GM21528 (cell line): Measurements from ENCODE around the gene VCAN.

Experiments
- ATAC-seq: cut with Tn5 transposase; IDR thresholded peaks from one replicate; pipeline ENCODE4 v1.9.1; 2021; ENCODE audit warnings: mild to moderate bottlenecking, moderate library complexity; ENCODE audit not compliant: unreplicated experiment, low FRiP score

VCAN gene

DNA sequence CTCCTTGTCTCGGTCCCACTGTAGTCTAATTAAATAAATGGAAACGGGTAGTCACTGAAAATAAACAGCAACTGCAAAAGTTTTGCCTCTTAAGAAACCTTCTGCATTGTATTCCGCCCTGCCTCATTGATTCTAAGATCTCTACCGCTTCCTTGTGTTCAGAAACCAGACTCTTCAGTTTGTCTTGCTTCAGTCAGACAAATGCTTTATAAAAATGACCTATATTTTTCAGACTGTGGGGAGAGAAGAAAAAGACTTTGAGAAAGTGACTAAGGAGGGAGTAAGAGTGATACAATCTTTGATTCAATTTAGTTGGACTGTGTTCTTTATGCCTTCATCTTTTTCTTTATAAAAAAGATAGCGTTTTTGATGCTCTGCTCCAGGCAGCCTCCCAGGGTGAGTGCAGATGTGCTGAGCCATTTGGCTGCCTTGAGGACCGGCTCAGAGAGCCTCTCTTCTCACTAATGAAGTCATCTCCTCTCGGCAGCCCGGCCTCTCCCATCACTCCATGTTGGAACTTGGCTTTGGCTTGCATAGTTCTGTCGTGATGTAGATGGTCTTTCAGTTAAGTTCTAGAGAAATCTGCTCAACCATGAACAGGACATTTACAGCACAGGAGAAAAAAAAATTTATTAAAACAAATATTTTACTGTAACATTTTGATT lies 4.0 kb upstream of the VCAN start:
- no peak for ATAC-seq

DNA sequence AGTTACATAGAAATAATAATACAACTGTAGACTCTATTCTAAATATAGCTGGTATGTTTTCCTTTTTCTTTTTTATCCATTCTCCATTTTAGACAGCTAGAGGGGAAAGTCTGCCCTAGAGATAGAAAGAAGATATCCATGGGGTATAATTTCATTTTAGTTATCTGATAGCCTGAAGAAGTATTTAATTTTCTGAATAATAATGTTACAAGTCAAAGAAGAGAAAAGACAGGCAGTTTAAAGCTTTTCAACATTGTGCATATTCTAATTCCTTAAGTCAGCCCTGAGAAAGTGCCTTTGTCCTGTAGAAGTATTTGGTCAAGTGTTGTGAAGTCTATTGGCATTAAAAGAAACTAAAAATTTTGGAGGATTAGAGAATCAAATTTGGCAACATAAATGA lies 2.5 kb upstream of the VCAN start:
- no peak for ATAC-seq

DNA sequence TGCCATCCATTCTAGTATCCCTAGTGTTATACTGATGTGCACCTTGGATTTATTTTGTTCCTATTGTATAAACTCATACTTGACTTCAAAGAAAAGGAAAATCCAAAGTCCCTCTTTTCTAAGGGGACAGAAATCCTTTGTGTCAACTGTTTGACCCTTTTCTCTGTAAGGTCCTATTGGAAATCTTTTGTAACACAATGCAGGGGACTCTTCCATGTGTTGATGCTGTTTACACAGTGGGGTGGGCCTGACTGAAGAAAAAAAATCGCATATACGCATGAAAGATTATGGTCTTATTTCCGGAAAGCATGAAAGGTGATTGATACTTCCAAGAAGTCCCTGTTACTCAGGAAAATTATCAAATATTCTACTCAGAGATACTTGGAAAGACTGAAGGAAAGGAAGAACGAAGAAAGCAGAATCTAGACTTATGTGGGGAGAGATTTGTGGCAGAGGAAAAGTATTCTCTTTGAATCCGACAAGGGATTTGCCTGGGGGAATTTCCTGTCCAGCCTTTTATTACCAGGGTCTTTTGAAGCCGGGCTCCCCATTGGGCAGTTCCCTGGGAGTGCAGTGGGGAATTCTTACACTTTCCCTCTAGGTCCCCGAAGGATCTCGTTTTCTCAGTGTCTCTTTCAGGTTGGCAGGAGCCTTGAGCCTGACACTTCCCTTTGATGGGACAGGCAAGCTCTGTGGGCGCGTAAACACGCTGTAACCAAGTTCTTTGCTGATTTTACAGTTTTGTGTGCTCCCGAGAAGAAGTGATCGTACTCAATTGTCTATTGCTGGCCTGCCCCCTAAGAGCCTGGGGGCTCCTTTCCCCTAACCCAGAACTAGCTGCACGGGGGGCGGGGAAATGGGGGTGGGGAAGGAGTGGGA lies 779 bp upstream of the VCAN start:
- no peak for ATAC-seq

DNA sequence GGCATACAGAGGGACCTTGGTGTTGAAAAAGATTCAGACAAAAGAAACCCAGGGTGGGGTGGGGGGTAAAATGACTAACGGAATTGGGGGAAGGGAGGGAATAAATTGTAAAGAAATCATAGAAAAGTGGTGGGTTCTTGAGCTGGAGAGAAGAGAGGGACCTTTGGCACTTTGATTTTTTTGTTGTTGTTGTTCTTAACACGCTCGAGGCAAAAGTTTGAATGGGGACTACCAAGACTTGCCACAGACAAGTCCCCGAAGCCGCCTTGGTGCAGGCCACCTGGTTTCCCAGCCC lies 616 bp downstream of the VCAN start:
- no peak for ATAC-seq

DNA sequence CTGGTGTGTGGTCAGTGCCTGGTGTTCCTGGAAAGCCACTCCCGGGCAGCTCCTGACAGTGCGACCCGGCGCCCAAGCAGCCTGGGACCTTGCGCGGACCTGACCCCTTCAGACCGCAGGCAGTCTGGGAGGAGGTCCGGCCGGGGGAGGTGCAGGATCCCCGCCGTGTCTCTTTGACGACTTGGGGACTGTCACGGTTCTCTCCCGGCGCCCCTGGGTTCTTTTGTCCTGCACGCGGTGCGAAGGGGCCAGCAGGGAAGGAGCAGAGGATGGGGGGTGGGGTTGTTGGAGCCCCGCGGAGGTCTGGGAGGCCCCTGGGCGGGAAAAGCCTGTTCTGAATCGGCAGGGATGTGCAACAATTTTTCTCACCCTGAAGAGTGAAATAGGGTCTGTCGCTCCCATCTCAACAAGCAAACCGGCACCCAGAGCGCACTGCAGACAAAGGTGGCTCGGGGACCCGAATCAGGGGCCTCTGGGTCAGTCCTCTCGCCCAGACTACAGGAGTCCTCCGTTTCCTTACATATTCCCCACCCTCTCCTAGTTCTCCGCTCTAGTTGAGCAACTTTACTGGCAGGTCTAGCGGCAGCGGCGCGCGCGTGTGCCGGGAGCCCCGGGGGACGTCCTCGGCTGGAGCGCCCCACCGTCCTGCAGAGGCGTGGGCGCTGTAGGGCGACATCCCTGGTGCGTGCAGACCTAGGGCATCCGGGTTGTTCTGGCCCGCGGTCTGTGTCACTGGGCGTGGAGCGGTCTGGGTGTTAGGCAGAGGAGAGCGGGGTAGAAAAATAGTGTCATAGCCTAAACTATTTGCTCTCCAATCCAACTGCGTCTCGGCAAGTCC lies 1.2 kb downstream of the VCAN start:
- peak; percentile 46 for ATAC-seq

DNA sequence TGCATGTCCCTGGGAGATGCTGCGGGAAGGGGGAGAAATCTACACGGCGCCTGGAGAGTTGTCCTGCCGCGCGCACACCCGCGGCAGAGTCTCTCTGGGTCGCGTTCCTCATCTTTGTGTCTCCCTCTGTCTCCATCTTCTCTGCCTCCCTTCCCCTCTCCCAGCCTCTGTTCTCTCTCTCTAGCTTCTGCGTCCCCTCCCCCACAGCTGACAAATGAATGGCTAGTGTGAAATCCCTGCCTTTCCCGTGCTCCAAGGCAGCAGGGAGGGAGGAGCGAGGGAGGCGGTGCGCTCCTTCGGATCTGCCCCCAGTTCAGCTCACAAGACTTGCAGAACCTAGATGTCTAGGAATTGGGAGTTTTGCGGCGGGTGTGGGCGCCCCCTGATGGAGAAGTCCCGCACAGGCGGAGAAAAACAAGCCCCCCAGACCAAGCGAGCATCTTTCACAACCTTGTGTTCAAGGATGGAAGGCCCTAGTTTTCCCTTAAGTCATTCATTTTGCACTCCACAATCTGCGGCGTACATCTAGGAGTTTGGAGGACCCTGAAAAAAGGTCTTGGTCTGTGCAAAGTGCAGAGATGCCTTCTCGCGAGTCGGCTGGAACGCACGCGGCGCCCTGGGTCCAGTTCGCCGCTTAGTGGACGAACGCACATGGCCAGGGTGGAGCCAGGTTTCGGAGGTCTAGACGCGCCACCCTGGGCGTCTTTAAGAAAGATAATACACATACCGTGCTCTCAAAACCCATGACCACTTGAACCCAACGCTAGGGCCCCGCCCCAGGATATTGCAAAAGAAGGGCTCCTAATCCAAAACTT lies 2.0 kb downstream of the VCAN start:
- peak; percentile 78 for ATAC-seq

DNA sequence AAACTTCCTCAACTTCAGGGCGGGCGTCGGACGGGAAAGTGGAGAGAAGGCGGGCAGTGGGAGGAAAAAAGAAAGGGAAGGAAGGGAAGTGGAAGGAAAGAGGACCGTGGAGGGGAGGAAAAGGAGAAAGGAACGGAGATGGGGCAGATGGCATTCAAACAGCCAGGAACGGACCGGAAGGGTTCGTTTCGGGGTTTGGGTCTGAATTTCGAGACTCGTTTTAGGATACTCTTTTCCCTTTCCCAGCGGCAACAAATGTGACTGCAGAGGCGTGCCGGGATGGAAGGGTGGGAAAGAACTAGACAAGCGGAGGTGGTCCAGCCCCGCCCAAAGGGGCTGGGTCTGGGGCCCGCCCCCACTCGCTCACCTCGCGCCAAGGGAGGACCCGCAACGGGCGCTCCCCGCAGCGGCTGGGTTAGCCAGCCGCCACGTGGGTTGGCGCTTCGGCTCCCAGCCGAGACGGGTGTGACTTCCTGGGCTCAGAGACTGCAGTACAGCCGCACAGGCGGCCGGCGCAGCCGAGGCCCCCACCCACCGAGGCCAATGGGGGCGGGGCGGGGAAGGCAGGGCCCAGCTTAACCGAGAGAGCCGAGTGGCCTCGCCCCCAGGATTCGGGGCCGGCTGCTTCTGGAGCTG lies 2.7 kb downstream of the VCAN start:
- peak; percentile 58 for ATAC-seq

DNA sequence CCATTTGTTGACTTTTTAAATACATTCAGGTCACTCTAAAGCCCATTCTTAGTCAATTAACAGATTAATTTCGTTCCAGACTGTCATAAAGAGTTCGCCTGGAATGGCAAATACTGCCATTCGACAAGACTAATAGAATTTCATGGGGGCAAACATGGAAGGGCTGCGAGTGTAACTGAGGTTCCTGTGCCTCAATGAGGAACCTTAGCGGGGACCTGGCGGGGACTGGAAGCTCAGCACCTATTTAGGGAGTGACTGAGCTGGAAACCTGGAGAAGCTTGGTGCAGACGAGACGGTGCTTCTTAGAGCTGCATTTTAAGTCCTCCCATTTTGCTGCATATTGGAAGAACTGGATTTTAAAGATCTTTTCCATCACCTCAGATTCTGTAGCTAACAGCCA lies 3.4 kb downstream of the VCAN start:
- no peak for ATAC-seq

DNA sequence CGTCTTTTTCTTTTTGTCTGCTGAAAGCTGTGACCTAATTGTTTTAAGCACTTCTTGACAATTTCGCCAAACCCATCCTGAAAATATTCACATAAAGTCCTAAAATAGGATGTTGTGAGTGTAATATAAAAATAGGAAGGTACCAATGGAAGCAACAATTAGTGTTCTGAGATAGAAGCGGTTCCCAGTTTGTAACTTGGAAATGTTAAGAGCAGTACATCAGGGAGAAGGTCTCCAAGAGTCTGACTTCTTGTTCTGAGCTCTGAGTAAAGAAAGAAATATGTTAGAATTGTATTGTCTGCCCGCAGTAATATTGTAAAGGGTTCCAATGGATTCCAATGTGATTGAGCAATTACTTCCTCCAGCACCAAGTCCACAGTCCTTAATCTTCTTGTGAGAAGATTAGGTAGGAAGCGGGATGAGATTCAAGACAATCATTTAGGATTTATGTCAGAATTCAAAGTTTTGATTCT lies 3.9 kb downstream of the VCAN start:
- ATAC-seq = no peak

DNA sequence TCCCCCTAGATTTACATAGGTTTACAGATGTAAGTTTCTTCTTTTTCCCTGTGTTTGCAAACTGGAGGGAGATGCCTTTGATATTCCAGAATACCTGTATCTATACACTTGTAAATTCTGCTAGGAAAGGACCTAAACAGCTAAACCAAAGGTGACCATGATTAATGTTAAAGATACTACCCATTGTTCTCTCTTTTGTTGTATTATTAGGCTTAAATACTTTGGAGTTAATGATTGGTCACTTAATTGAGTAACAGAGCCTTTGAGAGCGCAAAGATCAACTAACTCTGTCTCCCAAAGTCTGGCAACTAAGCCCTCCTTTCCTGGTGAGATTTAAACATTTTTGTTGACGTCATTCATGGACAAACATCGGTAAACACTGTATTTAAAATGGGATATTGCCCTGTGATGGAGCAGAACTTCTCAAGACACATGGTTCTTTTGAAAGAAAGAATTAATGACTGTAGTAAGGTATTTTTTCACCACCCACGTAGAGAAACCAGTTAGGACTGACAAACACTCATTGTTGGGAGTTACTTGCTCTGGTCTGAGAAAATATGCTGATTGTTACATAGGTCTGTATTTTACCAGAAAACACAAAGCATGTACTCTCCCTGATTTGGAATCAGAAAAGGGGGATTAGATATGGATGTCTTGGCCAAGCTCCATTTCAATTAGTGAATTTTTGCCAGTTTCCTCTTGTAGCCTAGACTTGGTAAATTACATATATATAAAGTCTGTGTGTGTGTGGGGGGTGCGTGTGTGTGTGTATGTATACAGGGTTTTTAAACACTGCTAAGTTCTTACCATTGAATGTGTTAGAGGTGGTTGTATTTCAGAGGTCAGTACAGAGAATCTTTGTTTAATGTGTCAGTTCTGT lies 4.6 kb downstream of the VCAN start:
- no peak for ATAC-seq

DNA sequence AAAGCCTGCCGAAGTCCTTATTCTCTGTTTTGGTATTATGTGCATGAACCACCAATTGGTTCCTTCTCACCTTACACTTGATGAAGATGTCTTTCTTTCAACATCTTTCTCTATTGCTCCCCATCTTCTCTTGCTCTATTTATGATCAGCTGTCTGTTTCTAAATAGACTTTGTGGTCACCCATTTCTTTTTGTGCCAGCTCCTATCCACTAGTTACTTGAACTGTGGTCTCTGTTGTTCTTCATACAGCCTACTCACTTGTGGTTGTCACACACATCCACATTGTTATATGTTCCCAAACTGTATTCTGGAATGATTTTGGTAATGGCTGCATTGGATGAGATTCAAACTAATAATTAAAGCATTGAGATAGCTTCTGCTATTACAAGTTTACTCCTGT lies 11.4 kb downstream of the VCAN start:
- ATAC-seq = no peak

DNA sequence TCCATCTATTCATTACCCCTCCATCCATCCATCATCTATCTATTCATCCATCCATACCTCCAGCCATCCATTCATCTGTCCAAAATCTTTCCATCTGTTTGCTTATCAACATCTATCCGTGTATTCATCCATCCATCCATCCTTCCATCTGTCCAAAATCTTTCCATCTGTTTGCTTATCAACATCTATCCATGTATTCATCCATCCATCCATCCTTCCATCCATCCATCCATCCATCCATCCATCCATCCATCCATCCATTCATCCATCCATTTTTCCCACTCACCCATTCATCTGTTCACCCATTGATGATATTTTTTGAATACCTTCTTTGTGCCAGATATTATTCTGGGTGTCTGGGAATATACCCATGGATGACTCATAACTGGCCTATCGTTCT lies 12.8 kb downstream of the VCAN start:
- no peak for ATAC-seq

DNA sequence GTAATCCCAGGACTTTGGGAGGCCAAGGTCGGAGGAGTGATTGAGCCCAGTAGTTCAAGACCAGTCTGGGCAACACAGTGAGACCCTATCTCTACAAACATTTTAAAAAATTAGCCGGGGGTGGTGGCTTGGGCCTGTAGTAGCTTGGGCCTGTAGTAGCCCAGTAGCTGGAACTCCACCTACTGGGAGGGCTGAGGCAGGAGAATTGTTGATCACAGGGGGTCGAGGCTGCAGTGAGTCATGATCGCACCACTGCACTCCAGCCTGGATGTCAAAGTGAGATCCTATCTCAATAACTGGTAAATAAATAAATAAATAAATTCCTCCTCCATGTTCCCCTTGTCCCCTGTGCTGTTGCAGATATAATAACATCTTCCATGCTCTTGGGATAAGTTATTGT lies 14.3 kb downstream of the VCAN start:
- no peak for ATAC-seq

DNA sequence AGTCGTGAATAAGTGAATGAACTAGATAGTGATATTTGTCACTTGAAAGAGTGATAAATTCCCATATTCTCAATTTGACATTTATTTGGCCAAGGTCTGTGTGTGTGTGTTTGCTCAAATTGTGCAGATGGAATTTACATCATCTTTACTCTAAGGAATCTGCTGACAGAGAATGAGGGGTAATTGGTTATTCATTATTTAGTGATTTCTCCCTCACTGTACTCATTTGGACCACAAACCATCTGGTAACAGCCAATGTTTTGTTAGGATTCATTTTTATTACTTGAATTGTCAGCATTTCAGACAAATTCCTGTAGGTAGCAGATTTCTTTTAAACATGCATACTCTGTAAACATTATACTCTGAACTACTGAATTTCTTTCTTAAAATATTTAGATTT lies 15.6 kb downstream of the VCAN start:
- no peak for ATAC-seq

DNA sequence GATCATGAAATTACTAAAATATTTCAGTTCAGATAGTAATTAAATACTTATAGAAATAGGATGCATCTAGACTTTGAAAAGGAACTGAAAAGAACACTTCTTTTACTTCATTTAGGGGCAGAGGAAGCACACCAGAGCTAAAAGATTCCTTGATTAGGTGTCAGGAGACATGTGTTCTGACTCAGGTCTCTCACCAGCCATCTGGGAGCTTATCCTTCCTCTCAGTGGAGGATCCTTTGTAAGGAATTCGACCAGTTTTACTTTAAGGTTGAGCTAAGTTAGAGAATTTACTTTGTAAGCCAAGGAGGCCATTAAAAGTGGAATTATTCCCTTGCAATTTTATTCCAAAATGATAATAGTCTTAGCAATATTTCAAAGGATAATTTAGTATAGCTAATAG lies 16.7 kb downstream of the VCAN start:
- ATAC-seq = no peak

DNA sequence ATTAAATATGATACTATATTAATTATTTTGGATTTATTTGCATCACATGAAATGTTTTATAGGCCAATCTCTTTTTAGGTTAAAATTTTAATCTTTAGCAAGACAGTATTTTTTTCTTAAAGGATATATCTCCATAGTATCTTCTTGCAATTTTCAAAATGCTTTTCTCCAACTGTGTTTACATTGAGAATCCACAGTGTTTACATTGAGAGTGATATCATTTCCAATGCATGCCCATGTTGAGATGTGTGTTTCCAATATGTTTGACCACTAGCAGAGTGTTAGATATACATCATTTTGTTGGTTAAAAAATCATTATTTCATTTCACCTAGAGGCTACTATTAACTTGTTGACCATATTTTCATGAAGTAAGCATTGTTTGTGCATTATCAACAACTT lies 17.3 kb downstream of the VCAN start:
- ATAC-seq = no peak

DNA sequence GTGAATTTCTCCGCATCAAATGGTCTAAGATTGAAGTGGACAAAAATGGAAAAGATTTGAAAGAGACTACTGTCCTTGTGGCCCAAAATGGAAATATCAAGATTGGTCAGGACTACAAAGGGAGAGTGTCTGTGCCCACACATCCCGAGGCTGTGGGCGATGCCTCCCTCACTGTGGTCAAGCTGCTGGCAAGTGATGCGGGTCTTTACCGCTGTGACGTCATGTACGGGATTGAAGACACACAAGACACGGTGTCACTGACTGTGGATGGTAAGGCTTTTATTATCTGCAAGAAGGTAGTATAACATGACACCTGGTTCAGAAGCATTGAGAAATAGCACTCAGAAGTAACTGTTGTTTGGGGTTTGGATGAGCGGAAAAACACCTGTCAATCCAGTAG lies 18.7 kb downstream of the VCAN start:
- ATAC-seq = no peak

DNA sequence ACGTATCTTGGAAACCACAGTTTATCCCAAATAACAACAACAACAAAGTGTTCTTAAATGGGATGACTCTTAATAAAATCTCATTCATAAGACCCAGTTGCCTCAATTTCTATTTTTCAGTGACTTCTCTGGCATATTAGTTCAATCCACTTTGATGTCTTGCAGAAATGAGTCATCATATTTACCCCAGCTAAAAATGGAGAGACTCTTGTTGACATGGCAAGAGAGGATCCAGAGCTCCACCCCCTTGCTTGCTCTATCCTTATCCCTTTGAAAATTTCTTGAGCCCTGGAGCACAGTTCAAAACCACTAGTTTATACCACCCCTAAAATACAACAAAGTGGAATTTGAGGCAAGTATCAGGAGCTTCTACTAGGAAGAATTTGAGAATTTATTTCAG lies 20.8 kb downstream of the VCAN start:
- ATAC-seq = no peak

DNA sequence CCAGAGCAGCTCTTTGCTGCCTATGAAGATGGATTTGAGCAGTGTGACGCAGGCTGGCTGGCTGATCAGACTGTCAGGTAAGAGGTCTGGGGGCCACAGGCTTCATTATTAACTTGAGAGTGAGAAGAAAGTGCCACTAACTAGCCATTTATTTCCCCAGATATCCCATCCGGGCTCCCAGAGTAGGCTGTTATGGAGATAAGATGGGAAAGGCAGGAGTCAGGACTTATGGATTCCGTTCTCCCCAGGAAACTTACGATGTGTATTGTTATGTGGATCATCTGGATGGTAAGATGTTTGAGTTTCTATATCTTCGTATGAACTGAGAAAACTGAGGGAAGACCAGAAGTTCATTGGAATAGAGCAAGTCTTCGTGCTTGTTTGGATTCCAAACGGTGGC lies 22.1 kb downstream of the VCAN start:
- no peak for ATAC-seq
